Activated CD4-positive, alpha-beta T cell treated with anti-CD3 and anti-CD28 coated beads, Interleukin-2, amount 10 ng/mL, durations not matched to agents 7 days and 5 days (primary cell): ENCODE data around the gene RAMAC. TPM values are rescaled to one million over a fixed set of nuclear protein-coding genes. Genes with fewer than 3 reads are reported as not detected.
A peak's percentile ranks its signal among the peaks of the same experiment; 100 is the strongest.
"Not testable (repeated sequence)": the region's sequence is repeated elsewhere in the genome, so short reads cannot be mapped to it uniquely, and the experiment has no call there.

ENCODE experiments used
- CTCF ChIA-PET: fragments of 350-600 bp; sonication (Branson Sonifier 250); formaldehyde crosslinking; loops from one replicate; lab custom pipeline; 2021; ENCODE audit warnings: antibody characterized with exemption; lab: Charles Lee
- POLR2A ChIA-PET: fragments of 350-600 bp; sonication (Branson Sonifier 250); formaldehyde crosslinking; loops from one replicate; lab custom pipeline; 2021; ENCODE audit warnings: antibody characterized with exemption; lab: Charles Lee
- DNase-seq: peaks from one replicate; pipeline ENCODE4 v3.0.0-alpha.2; 2020
- H3K27ac Mint-ChIP-seq: one replicate; pipeline ENCODE4 v1.8.0; 2021; ENCODE audit warnings: mild to moderate bottlenecking, moderate library complexity, mixed read lengths
- H3K27me3 Mint-ChIP-seq: one replicate; pipeline ENCODE4 v1.8.0; 2021; ENCODE audit warnings: mixed read lengths
- H3K36me3 Mint-ChIP-seq: one replicate; pipeline ENCODE4 v1.8.0; 2021; ENCODE audit warnings: low read depth, mixed read lengths
- H3K4me1 Mint-ChIP-seq: one replicate; pipeline ENCODE4 v1.8.0; 2021; ENCODE audit warnings: mixed read lengths
- H3K4me3 Mint-ChIP-seq: one replicate; pipeline ENCODE4 v1.8.0; 2021; ENCODE audit warnings: mild to moderate bottlenecking, moderate library complexity, mixed read lengths
- H3K9me3 Mint-ChIP-seq: one replicate; pipeline ENCODE4 v1.8.0; 2021; ENCODE audit warnings: mixed read lengths
- total RNA-seq, 2 experiments: library from RNA; stranded (reverse); gene quantifications; one replicate each; pipeline ENCODE4 v1.2.3, GENCODE V29; 2021

The RAMAC gene
- total RNA-seq, 2 experiments from 2014 or later, result 23.7 to 26.5 TPM

DNA sequence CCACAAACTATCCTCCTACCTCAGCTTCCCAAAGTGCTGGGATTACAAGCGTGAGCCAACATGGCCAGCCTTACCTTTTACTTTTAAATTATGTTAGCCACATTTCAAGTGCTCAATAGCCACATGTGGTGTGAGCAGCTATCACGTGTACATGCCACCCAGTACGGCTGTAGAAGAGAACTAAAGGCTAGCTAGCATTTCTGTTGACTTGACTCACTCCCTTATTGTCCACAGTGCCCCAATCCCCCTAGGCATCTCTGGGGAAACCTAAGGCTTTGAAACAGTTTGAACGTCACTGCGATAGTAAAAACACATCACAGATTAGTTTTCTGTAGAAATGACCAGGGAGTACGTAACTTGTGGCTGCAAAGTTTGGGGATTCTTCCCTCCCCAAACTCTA is 13.4 kb downstream of the RAMAC start:
- Mint-ChIP-seq H3K9me3 (no peaks in the 10 kb centered on the region), H3K27me3 (no peaks in the 10 kb centered on the region), H3K4me3 (no peak overlapping the region), H3K36me3 (no peaks in the 10 kb centered on the region), H3K4me1 (peaks cover 8% of the 10 kb centered on the region), H3K27ac (no peak overlapping the region)
- CTCF ChIA-PET, result interaction anchor here (0.9 to 2.1 kb wide), 8 partner anchors 11 to 468 kb away, joined by 3 to 16 read pairs (median 7); partner anchors contain the start of genes C15orf40 and RAMAC
- DNase-seq, result no peak
- POLR2A ChIA-PET, result no interaction called here

DNA sequence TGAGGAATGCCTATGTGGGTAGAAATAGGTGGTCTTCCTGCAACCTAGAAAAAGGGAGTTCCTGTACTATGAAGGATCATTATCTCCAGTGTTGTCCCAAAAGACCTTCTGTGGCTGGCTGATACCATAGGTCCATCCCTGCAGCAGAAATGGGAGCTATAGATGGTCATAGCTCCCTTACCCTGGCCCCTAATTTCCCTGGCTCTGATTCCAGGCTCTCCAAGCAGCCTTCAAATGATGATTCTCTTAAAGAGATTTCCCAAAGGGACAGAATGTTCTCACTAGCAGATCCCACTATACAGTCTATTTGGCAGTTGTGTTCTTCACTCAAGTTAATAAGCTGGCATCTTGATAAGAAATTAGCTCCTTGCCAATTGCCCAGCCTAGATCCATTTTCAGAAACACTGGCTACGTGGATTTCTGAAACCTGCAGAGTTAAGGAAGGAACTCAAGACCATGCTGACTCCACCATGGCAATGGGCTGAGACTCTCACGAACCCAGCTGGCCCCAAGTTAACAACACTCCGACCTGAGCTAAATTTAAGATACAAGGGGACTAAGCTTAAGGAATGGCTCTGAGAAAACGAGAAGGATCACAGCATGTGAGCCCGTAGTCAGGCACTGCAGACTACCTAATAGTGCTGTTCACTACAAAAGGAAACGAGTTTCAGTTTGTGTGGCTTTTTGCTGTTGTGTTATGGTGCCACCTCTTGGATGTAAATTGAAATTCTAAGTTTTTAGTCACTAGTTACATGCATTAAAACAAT is 14.1 kb downstream of the RAMAC start:
- ChIA-PET CTCF (interaction anchor here (0.8 to 2.1 kb wide), 15 partner anchors 11 to 468 kb away, joined by 3 to 16 read pairs (median 3); partner anchors contain the start of genes C15orf40 and RAMAC), POLR2A (no interaction called here)
- Mint-ChIP-seq H3K27ac (peak overlapping the region; percentile 47), H3K4me1 (peaks cover 8% of the 10 kb centered on the region), H3K4me3 (peak overlapping the region; percentile 49), H3K27me3 (no peaks in the 10 kb centered on the region), H3K9me3 (no peaks in the 10 kb centered on the region), H3K36me3 (peaks cover 4% of the 10 kb centered on the region)
- DNase-seq, result peak; percentile 59

DNA sequence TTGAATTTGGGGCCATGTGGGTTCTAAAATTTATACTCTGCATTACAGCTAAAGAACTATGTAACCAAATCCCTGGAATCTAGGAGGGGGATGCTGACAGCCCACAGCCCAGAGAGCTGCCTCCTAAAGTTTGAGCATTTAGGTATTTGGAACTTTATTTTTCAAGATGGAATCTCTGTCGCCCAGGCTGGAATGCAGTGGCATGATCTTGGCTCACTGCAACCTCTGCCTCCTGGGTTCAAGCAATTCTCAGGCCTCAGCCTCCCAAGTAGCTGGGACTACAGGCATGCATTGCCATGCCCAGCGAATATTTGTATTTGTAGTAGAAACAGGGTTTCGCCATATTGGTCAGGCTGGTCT is 14.6 kb downstream of the RAMAC start:
- H3K27ac Mint-ChIP-seq, H3K4me1 Mint-ChIP-seq, H3K27me3 Mint-ChIP-seq, DNase-seq, H3K36me3 Mint-ChIP-seq, POLR2A ChIA-PET, H3K9me3 Mint-ChIP-seq, H3K4me3 Mint-ChIP-seq: not testable (repeated sequence)
- CTCF ChIA-PET, result interaction anchor here (0.8 to 2.1 kb wide), 14 partner anchors 10 to 469 kb away, joined by 3 to 16 read pairs (median 3); partner anchors contain the start of genes C15orf40 and RAMAC

DNA sequence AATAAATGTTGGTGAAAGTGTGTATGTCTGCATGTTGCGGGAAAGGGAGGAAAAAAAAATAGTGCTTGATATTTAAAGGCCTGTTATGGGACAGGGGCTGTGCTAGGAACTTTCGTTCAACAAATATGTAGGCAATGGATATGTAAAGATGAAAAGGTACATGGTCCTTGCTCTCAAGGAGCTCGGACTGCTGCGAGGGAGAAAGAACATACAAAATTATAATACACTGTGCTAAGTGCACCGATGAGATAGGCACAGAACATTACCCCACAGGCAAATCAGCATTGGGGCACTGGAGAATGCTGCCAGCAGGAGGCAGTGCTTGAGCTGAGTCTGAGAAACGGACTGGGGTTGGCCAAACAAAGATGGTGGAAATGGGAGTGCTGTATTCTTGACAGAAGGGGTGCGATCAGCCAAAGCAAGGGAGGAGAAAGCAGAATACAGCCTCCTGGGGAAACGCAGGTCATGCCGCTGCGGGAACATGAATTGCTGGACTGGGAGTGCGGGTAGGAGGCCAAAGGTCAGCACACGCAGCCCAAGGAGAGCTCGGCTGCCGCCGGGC is 24.8 kb downstream of the RAMAC start:
- peaks cover 47% of the 10 kb centered on the region for H3K4me1 Mint-ChIP-seq
- no peaks in the 10 kb centered on the region for H3K9me3 Mint-ChIP-seq
- ChIA-PET CTCF (interaction anchor here (0.6 to 5.4 kb wide), 19 partner anchors 9 to 470 kb away, joined by 3 to 24 read pairs (median 4); partner anchors contain the start of genes RAMAC and RPS17), POLR2A (interaction anchor here (1.0 kb wide), 1 partner anchor 18 kb away, joined by 3 read pairs; no protein-coding TSS in a partner anchor)
- H3K27me3 Mint-ChIP-seq, result no peaks in the 10 kb centered on the region
- DNase-seq, result peak; percentile 87
- peak overlapping the region; percentile 95 for H3K27ac Mint-ChIP-seq
- H3K36me3 Mint-ChIP-seq, result peaks cover 26% of the 10 kb centered on the region
- peak overlapping the region; percentile 98 for H3K4me3 Mint-ChIP-seq

DNA sequence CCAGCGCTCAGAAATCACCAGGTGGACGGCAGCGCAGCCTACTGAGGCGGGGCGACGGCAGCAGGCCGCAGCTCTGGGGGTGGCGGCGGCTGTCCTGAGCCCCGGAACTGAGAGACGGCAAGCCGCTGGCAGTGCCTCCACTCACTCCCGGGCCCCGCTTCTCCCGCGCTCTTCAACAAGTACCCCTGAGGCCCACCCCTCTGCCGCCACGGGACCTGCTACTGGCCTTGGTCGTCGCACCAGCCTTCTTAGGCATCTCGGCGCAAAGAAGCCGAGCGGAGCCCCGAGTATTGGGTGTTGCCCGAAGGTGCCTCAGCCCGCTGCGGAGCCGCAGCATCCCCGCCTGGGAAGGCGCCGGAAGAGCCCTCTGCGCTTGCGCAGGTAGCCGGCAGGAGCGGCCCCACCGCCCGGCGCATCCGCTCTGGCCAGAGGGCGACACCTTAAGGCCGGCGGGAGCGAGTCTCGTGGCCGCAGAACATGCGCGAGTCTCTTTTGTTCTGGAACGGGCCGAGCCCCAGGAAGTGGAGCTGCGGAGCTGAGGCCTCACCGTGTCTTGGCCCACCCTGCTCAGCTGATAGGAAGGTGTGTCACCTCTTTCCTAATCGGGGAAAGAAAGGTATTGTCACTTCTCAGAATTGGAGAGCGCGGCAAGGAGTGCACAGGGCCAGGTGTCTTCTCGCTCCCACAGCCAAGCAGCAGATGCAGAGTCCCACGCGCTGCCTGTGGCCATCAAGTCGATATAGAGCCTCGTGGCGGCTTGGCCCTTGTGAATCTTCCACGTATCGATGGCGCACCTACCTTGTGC is 25.5 kb downstream of the RAMAC start, which contains the start of gene C15orf40:
TSS of gene C15orf40 (minus strand) at position 369 of the 805 bp plus-strand sequence. CDS start at position 337, 32 bp downstream.
- peaks cover 28% of the 10 kb centered on the region for H3K36me3 Mint-ChIP-seq
- no peaks in the 10 kb centered on the region for H3K9me3 Mint-ChIP-seq
- peak within 1 kb of the TSS; percentile 95 for H3K27ac Mint-ChIP-seq
- POLR2A ChIA-PET, result interaction anchor here (1.0 kb wide), 1 partner anchor 19 kb away, joined by 3 read pairs; no protein-coding TSS in a partner anchor
- peaks cover 47% of the 10 kb centered on the region for H3K4me1 Mint-ChIP-seq
- CTCF ChIA-PET, result interaction anchor here (0.6 to 5.4 kb wide), 22 partner anchors 10 to 542 kb away, joined by 3 to 24 read pairs (median 4); partner anchors contain the start of genes RAMAC and RPS17
- DNase-seq, result peak; percentile 80
- H3K4me3 Mint-ChIP-seq, result peak within 1 kb of the TSS; percentile 98
- no peaks in the 10 kb centered on the region for H3K27me3 Mint-ChIP-seq

DNA sequence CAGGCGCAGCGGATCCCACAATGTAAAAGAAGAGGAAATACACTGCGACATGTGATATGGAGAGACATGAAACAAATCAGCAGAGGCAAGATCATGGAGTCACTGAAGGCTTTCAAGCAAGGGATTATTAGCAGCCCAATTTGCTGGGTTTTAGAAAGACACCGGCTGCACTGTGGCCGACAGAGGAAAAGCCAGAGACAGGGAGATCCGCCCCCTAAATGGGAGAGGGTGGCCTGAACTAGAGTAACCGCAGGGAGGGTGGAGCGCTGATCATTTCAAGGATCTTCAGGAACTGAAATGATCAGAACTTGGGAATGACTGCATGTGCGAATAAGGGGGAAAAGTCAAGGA is 26.0 kb downstream of the RAMAC start:
- peaks cover 47% of the 10 kb centered on the region for H3K4me1 Mint-ChIP-seq
- ChIA-PET POLR2A (no interaction called here), CTCF (interaction anchor here (0.6 to 5.4 kb wide), 12 partner anchors 9 to 542 kb away, joined by 3 to 24 read pairs (median 4); partner anchors contain the start of genes RAMAC and RPS17)
- DNase-seq, result no peak
- peaks cover 29% of the 10 kb centered on the region for H3K36me3 Mint-ChIP-seq
- H3K4me3 Mint-ChIP-seq, result peak overlapping the region; percentile 98
- H3K9me3 Mint-ChIP-seq, result no peaks in the 10 kb centered on the region
- H3K27me3 Mint-ChIP-seq, result no peaks in the 10 kb centered on the region
- H3K27ac Mint-ChIP-seq, result peak overlapping the region; percentile 95

DNA sequence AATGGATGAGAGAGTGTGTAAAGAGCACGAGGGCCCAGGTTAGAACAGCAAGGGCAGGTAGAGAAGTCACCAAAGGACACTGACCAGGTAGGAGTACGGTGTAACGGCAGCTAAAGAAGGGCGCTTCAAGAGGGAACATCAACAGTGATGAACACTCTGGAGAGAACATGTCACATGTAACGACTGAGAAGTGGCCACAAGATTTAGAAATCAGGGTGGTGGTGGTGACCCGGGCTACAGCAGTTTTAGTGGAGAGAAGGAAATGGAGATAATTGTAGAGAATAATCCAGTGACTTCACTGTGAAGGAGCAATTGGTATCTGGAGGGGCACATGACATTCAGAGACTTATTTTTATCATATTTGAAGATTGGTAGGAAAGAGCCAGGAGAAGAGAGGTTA is 26.6 kb downstream of the RAMAC start:
- no peak for DNase-seq
- peak overlapping the region; percentile 98 for H3K4me3 Mint-ChIP-seq
- CTCF ChIA-PET, result interaction anchor here (1.9 to 5.4 kb wide), 2 partner anchors 9 to 472 kb away, joined by 8 to 24 read pairs; partner anchors contain the start of gene RPS17
- peak overlapping the region; percentile 95 for H3K27ac Mint-ChIP-seq
- no peaks in the 10 kb centered on the region for H3K27me3 Mint-ChIP-seq
- POLR2A ChIA-PET, result no interaction called here
- H3K4me1 Mint-ChIP-seq, result peaks cover 45% of the 10 kb centered on the region
- H3K9me3 Mint-ChIP-seq, result no peaks in the 10 kb centered on the region
- H3K36me3 Mint-ChIP-seq, result peaks cover 30% of the 10 kb centered on the region

DNA sequence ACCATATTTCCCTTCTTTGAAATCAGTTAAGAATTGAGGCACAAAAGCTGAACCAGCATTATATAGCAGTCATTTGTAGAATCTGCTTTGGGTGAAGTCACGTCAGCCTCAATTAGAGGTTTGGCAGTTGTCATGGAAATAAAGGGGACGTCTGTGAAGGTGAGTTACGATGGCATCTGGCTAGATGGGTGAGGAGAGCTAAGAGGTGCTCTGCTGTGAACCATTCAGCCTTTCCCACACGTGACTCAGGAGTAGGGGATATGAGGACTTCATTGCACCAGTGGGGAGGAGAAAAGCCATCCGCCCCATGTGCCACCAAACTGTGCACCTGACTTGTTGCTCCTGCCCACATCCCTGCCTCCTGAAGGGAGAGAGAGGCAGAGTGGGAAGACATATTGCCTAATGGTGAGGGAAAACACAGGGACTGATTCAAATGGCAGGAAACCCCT is 28.2 kb downstream of the RAMAC start:
- no peaks in the 10 kb centered on the region for H3K27me3 Mint-ChIP-seq
- ChIA-PET POLR2A (no interaction called here), CTCF (no interaction called here)
- no peak for DNase-seq
- no peak overlapping the region for H3K27ac Mint-ChIP-seq
- peaks cover 33% of the 10 kb centered on the region for H3K36me3 Mint-ChIP-seq
- no peaks in the 10 kb centered on the region for H3K9me3 Mint-ChIP-seq
- H3K4me1 Mint-ChIP-seq, result peaks cover 43% of the 10 kb centered on the region
- H3K4me3 Mint-ChIP-seq, result no peak overlapping the region

DNA sequence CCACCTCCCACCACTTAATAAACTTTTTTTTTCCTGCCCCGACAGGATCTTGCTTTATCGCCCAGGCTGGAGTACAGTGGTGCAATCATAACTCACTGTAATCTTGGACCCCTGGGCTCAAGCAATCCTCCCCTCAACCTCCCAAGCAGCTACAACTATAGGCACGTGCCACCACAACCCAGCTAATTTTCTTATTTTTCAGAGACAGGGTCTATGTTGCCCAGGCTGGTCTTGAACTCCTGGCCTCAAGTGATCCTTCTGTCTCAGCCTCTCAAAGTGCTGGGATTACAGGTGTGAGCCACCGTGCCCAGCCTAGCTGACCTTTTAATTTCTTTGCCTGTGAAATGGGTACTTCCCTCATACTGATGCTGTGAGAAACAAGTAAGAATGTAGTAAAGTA is 29.4 kb downstream of the RAMAC start:
- H3K4me3 Mint-ChIP-seq, result no peak overlapping the region
- no peaks in the 10 kb centered on the region for H3K9me3 Mint-ChIP-seq
- POLR2A ChIA-PET, result no interaction called here
- H3K27me3 Mint-ChIP-seq, result no peaks in the 10 kb centered on the region
- H3K4me1 Mint-ChIP-seq, result peaks cover 33% of the 10 kb centered on the region
- peaks cover 28% of the 10 kb centered on the region for H3K36me3 Mint-ChIP-seq
- CTCF ChIA-PET, result no interaction called here
- DNase-seq, result no peak
- no peak overlapping the region for H3K27ac Mint-ChIP-seq

DNA sequence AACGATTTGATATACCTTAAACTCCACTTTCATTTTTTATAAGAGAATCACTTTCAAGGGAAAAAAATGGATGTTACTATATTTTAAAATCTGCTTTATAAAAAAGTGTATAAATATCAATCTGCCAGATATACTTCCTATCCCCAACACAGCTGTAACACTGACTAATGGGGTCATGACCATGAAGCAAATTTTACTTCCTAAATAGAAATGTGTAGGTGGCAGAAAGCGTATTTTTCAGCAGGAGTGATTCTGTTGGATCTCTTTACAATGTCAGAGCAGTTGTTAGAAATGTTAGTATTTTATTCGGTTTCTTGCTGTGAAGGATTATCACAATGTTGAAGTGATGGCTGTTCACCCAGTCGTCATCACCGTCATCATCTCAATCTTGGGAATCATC is 30.9 kb downstream of the RAMAC start:
- H3K27ac Mint-ChIP-seq, result no peak overlapping the region
- POLR2A ChIA-PET, result no interaction called here

DNA sequence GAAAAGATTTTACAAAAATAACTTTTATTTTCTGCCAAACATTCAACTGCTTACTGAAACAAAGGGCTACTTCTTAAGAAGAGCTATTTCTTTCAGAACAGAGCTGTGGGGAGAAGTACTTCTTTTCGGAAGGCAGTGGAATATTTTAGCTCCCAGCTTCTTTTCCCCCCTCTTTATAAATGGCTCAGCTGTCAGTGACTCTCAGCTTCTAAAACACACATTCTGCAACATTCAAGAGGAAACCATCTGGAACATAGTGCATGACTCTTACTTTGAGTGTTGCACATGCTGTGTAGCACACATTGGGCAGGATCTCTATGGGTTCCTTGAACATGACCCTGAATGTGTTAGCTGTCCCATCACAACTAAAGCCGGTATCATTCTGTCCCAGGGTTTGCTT is 32.4 kb downstream of the RAMAC start:
- CTCF ChIA-PET, result interaction anchor here (1.4 kb wide), 1 partner anchor 22 kb away, joined by 3 read pairs; no protein-coding TSS in a partner anchor
- peaks cover 13% of the 10 kb centered on the region for H3K4me1 Mint-ChIP-seq
- no peak for DNase-seq
- no peaks in the 10 kb centered on the region for H3K9me3 Mint-ChIP-seq
- H3K4me3 Mint-ChIP-seq, result no peak overlapping the region
- peaks cover 28% of the 10 kb centered on the region for H3K36me3 Mint-ChIP-seq
- POLR2A ChIA-PET, result no interaction called here
- H3K27me3 Mint-ChIP-seq, result no peaks in the 10 kb centered on the region
- H3K27ac Mint-ChIP-seq, result no peak overlapping the region

More for the DNA sequence above, 30.9 kb downstream of the RAMAC start:
- CTCF ChIA-PET, result interaction anchor here (1.4 kb wide), 1 partner anchor 21 kb away, joined by 3 read pairs; no protein-coding TSS in a partner anchor
- H3K36me3 Mint-ChIP-seq, result peaks cover 28% of the 10 kb centered on the region
- H3K4me3 Mint-ChIP-seq, result no peak overlapping the region
- H3K9me3 Mint-ChIP-seq, result no peaks in the 10 kb centered on the region
- peaks cover 26% of the 10 kb centered on the region for H3K4me1 Mint-ChIP-seq
- H3K27me3 Mint-ChIP-seq, result no peaks in the 10 kb centered on the region
- DNase-seq, result no peak

DNA sequence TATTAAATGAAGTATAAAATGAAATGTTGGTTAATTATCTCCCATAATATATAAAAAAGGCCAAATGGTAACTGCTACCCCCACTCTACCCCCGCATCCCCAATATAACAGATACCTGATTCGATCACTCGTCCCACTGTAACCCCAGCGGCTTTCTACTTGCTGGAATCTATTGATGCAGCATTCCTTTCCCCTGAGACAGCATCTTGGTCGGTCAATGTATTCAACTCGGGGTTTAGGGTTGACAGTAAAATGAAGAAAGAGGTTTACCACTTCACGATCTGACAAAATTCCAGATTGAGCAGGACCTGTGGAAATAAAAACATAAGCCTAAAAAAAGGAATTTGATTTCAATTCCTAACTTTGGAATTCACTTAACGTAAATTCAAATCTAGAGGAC is 44.0 kb downstream of the RAMAC start:
- DNase-seq, result no peak
- Mint-ChIP-seq H3K4me1 (peaks cover 2% of the 10 kb centered on the region), H3K36me3 (peaks cover 53% of the 10 kb centered on the region), H3K4me3 (no peak overlapping the region), H3K27me3 (no peaks in the 10 kb centered on the region), H3K27ac (no peak overlapping the region), H3K9me3 (peaks cover 2% of the 10 kb centered on the region)
- ChIA-PET POLR2A (no interaction called here), CTCF (no interaction called here)
